HEK293T (cell line): ENCODE measurements around the gene ADGRL3.

Source experiments
- ARNT ChIP-seq: fragments of 450-650 bp; IDR thresholded peaks from 2 replicates; pipeline ENCODE4 v1.6.1; 2017; ENCODE audit warnings: mild to moderate bottlenecking
- BHLHE40 ChIP-seq: fragments of 450-650 bp; IDR thresholded peaks from 2 replicates; pipeline ENCODE4 v1.6.1; 2016; ENCODE audit warnings: mild to moderate bottlenecking, moderate library complexity, borderline replicate concordance
- CTBP1 ChIP-seq: fragments of 450-650 bp; IDR thresholded peaks from 2 replicates; pipeline ENCODE4 v1.6.1; 2016; ENCODE audit warnings: borderline replicate concordance
- FOXK2 ChIP-seq: fragments of 450-650 bp; IDR thresholded peaks from 2 replicates; pipeline ENCODE4 v1.6.1; 2016; ENCODE audit warnings: mild to moderate bottlenecking
- HDGF ChIP-seq: fragments of 450-650 bp; IDR thresholded peaks from 2 replicates; pipeline ENCODE4 v1.6.1; 2017; ENCODE audit warnings: antibody characterized with exemption, borderline replicate concordance
- SP1 ChIP-seq: fragments of 450-650 bp; IDR thresholded peaks from 2 replicates; pipeline ENCODE4 v1.6.1; 2017
- SUZ12 ChIP-seq: fragments of 450-650 bp; IDR thresholded peaks from 2 replicates; pipeline ENCODE4 v1.6.1; 2016; ENCODE audit warnings: mild to moderate bottlenecking
- TARDBP ChIP-seq: fragments of 450-650 bp; IDR thresholded peaks from 2 replicates; pipeline ENCODE4 v1.6.1; 2016
- ZNF384 ChIP-seq: fragments of 450-650 bp; IDR thresholded peaks from 2 replicates; pipeline ENCODE4 v1.6.1; 2016
- TF ChIP-seq, protein P1 (sequence below): fragments of 450-650 bp; IDR thresholded peaks from 2 replicates; pipeline ENCODE4 v1.6.1; 2016

DNA sequence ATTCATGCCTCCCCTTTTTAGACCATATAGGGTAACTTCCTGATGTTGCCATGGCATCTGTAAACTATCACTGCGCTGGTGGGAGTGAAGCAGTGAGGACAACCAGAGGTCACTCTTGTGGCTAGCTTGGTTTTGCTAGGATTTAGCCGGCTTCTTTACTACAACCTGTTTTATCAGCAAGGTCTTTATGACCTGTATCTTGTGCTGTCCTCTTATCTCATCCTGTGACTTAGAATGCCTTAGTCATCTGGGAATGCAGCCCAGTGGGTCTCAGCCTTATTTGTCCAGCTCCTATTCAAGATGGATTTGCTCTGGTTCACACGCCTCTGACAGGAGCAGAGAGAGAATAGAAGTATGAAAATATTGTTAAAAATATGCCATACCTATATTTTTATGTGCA lies 355.7 kb downstream of the ADGRL3 start:
- no peak for TF ChIP-seq HDGF
- no peak for TF ChIP-seq SP1
- TF ChIP-seq BHLHE40: no peak
- TF ChIP-seq SUZ12: no peak
- no peak for TF ChIP-seq ARNT
- TF ChIP-seq CTBP1: no peak
- no peak for TF ChIP-seq TARDBP
- TF ChIP-seq ZNF384: no peak
- TF ChIP-seq FOXK2: no peak
- TF ChIP-seq, protein P1, sequence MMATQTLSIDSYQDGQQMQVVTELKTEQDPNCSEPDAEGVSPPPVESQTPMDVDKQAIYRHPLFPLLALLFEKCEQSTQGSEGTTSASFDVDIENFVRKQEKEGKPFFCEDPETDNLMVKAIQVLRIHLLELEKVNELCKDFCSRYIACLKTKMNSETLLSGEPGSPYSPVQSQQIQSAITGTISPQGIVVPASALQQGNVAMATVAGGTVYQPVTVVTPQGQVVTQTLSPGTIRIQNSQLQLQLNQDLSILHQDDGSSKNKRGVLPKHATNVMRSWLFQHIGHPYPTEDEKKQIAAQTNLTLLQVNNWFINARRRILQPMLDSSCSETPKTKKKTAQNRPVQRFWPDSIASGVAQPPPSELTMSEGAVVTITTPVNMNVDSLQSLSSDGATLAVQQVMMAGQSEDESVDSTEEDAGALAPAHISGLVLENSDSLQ: no peak
